Measurements from ENCODE around the gene STK25. TPM values are rescaled to one million over a fixed set of nuclear protein-coding genes. Genes with fewer than 3 reads are reported as not detected.

STK25 gene
- polyA plus RNA-seq, 3 donors: 62.7 to 215 (median 69.5) TPM

DNA sequence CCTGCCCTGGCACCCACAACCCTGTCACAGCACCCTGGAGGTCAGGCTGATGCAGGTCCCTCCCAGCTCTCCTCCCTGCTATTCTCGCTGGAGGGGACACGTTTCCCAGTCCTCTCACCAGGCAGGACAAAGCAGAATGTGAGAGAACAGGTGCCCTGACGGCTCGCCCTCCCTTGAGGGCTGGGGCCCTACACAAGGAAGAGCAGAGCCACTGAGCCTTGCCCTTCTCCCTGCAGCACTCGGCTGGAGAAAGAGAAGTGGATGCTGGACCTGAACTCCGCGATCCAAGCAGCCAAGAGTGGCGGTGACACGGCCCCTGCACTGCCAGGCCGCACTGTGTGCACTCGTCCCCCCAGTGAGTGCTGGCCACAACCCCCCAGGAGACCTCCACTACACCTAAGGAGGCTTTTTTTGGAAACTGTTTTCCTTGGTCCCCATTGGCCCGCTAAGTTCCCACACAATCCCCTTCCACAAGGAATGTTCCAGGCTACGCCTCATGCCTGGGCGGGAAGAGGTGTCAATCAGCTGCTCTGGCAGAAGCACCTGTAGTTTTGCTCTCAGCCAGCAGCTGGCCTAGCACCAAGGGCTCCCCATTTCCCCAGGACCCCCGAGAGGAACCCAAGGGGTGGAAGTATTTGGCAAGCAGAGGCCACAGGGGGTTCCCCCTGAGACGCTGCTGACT, 17.4 kb downstream of the STK25 start:
- no peaks in the 10 kb centered on the region for H3K4me1 Mint-ChIP-seq
- H3K9me3 ChIP-seq (replicated peaks in 1 of 2; ENCODE audit: control insufficient read depth in 1 of 2, insufficient read depth in 1 of 2, low read length in 2 of 2): no peaks in the 10 kb centered on the region
- peaks cover 0 to 16% (median 2%) of the 10 kb centered on the region in 3 donors for H3K27me3 Mint-ChIP-seq (ENCODE audit: low read depth in 3 of 3)
- intact Hi-C loops (cut with micrococcal nuclease): no loop called here
- H3K4me3 Mint-ChIP-seq: no peak overlapping the region
- no peaks in the 10 kb centered on the region for H3K27me3 ChIP-seq (ENCODE audit: control insufficient read depth in 2 of 2, insufficient read depth in 2 of 2, low read length in 2 of 2)
- TF ChIP-seq, protein P1, sequence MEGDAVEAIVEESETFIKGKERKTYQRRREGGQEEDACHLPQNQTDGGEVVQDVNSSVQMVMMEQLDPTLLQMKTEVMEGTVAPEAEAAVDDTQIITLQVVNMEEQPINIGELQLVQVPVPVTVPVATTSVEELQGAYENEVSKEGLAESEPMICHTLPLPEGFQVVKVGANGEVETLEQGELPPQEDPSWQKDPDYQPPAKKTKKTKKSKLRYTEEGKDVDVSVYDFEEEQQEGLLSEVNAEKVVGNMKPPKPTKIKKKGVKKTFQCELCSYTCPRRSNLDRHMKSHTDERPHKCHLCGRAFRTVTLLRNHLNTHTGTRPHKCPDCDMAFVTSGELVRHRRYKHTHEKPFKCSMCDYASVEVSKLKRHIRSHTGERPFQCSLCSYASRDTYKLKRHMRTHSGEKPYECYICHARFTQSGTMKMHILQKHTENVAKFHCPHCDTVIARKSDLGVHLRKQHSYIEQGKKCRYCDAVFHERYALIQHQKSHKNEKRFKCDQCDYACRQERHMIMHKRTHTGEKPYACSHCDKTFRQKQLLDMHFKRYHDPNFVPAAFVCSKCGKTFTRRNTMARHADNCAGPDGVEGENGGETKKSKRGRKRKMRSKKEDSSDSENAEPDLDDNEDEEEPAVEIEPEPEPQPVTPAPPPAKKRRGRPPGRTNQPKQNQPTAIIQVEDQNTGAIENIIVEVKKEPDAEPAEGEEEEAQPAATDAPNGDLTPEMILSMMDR (IDR thresholded peaks at IDR 0.05): no peak
- WGBS (ENCODE audit: insufficient coverage): 86% methylated on average over 10 of the region's 16 CpGs
- peaks cover 22 to 28% of the 10 kb centered on the region in 2 donors for H3K36me3 Mint-ChIP-seq
- H3K27ac ChIP-seq (ENCODE audit: low read depth in 1 of 2, low read length in 2 of 2): no peak overlapping the region
- H3K79me2 ChIP-seq (ENCODE audit: insufficient read depth, low read length): no peaks in the 10 kb centered on the region
- H4K20me1 ChIP-seq (ENCODE audit: insufficient read depth, low read length): no peaks in the 10 kb centered on the region
- no peak for DNase-seq
- peak overlapping the region in 1 of 7 donors; percentile 51 for H3K27ac Mint-ChIP-seq
- no peak overlapping the region for H3K4me3 ChIP-seq (replicated peaks in 1 of 3; ENCODE audit: low read depth in 2 of 3, low read length in 3 of 3)
- H3K9me3 Mint-ChIP-seq: no peaks in the 10 kb centered on the region
- no peak overlapping the region for H3K9ac ChIP-seq (ENCODE audit: insufficient read depth, low read length, poor library complexity, severe bottlenecking)
- H3K4me2 ChIP-seq (replicated peaks; ENCODE audit: extremely low read depth, low read length, poor library complexity, severe bottlenecking): no peak overlapping the region
- no peaks in the 10 kb centered on the region for H3K4me1 ChIP-seq (ENCODE audit: control insufficient read depth in 1 of 2, insufficient read depth in 2 of 2, low read length in 2 of 2)
- no peak overlapping the region for H2AFZ ChIP-seq (ENCODE audit: insufficient read depth, low read depth, low read length, poor library complexity, severe bottlenecking)
- peaks cover 14 to 22% of the 10 kb centered on the region in 2 donors for H3K36me3 ChIP-seq (replicated peaks in 1 of 2; ENCODE audit: control insufficient read depth in 1 of 2, insufficient read depth in 2 of 2, low read length in 2 of 2)

GRCh38 chr2:241489733-241490680, 18.4 kb downstream of the STK25 start:
- intact Hi-C loops (cut with micrococcal nuclease): no loop called here
- DNase-seq: no peak

More at GRCh38 chr2:241489733-241490680, 18.4 kb downstream of the STK25 start:
- TF ChIP-seq, protein P1 (IDR thresholded peaks at IDR 0.05): no peak
- Histone ChIP-seq H3K27me3 (ENCODE audit: control insufficient read depth in 2 of 2, insufficient read depth in 2 of 2, low read length in 2 of 2) (no peaks in the 10 kb centered on the region), H3K4me3 (replicated peaks in 1 of 3; ENCODE audit: low read depth in 2 of 3, low read length in 3 of 3) (no peak overlapping the region), H3K4me2 (replicated peaks; ENCODE audit: extremely low read depth, low read length, poor library complexity, severe bottlenecking) (no peak overlapping the region), H4K20me1 (ENCODE audit: insufficient read depth, low read length) (no peaks in the 10 kb centered on the region), H3K36me3 (replicated peaks in 1 of 2; ENCODE audit: control insufficient read depth in 1 of 2, insufficient read depth in 2 of 2, low read length in 2 of 2) (peaks cover 5 to 13% of the 10 kb centered on the region in 2 donors), H2AFZ (ENCODE audit: insufficient read depth, low read depth, low read length, poor library complexity, severe bottlenecking) (no peak overlapping the region), H3K27ac (ENCODE audit: low read depth in 1 of 2, low read length in 2 of 2) (no peak overlapping the region), H3K9me3 (replicated peaks in 1 of 2; ENCODE audit: control insufficient read depth in 1 of 2, insufficient read depth in 1 of 2, low read length in 2 of 2) (no peaks in the 10 kb centered on the region), H3K79me2 (ENCODE audit: insufficient read depth, low read length) (no peaks in the 10 kb centered on the region), H3K9ac (ENCODE audit: insufficient read depth, low read length, poor library complexity, severe bottlenecking) (no peak overlapping the region), H3K4me1 (ENCODE audit: control insufficient read depth in 1 of 2, insufficient read depth in 2 of 2, low read length in 2 of 2) (no peaks in the 10 kb centered on the region)
- Mint-ChIP-seq H3K9me3 (no peaks in the 10 kb centered on the region), H3K4me3 (no peak overlapping the region), H3K27ac (peak overlapping the region in 2 of 7 donors; percentile 37 to 50), H3K4me1 (no peaks in the 10 kb centered on the region), H3K36me3 (peaks cover 14 to 18% of the 10 kb centered on the region in 2 donors), H3K27me3 (ENCODE audit: low read depth in 3 of 3) (peaks cover 4 to 21% (median 5%) of the 10 kb centered on the region in 3 donors)
- 89% methylated on average over 14 of the region's 15 CpGs for WGBS (ENCODE audit: insufficient coverage)

Measured in CD14-positive monocyte (primary cell).